ENCODE results near the gene ANKS1B.

DNA sequence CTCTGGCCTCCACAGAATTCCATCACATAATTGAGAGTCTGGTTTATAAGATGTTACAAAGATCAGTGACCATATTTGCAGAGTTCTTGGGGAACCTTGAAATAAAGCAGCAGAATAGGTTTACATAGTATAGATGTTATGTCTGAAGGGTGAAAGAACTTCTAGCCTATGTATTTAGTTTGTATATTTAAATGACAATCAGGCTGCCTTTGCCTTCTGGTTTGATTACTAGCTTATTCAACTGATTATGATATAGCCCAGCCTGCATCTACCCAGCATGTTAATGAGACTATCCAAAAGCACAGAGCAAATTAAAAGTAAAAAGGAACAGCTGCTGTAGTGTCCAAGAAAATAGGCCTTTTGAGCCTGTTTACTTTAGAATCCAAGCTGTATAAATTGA, 1254.3 kb downstream of the ANKS1B start:
- TF ChIP-seq SNAI2 (CRISPR knock-in tag; IDR thresholded peaks at IDR 0.05) (no peak), RARB (CRISPR knock-in tag; IDR thresholded peaks at IDR 0.05) (no peak)
